ENCODE results near the gene NUP98.

The NUP98 gene

GRCh38 chr11:3662856-3663255 is 134.5 kb downstream of the NUP98 start:
- TF ChIP-seq, protein P1, sequence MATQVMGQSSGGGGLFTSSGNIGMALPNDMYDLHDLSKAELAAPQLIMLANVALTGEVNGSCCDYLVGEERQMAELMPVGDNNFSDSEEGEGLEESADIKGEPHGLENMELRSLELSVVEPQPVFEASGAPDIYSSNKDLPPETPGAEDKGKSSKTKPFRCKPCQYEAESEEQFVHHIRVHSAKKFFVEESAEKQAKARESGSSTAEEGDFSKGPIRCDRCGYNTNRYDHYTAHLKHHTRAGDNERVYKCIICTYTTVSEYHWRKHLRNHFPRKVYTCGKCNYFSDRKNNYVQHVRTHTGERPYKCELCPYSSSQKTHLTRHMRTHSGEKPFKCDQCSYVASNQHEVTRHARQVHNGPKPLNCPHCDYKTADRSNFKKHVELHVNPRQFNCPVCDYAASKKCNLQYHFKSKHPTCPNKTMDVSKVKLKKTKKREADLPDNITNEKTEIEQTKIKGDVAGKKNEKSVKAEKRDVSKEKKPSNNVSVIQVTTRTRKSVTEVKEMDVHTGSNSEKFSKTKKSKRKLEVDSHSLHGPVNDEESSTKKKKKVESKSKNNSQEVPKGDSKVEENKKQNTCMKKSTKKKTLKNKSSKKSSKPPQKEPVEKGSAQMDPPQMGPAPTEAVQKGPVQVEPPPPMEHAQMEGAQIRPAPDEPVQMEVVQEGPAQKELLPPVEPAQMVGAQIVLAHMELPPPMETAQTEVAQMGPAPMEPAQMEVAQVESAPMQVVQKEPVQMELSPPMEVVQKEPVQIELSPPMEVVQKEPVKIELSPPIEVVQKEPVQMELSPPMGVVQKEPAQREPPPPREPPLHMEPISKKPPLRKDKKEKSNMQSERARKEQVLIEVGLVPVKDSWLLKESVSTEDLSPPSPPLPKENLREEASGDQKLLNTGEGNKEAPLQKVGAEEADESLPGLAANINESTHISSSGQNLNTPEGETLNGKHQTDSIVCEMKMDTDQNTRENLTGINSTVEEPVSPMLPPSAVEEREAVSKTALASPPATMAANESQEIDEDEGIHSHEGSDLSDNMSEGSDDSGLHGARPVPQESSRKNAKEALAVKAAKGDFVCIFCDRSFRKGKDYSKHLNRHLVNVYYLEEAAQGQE (IDR thresholded peaks at IDR 0.05; ENCODE audit: low read depth) = no peak
- no peak for TF ChIP-seq ZBTB7A (IDR thresholded peaks at IDR 0.05; ENCODE audit: low read depth)
- TF ChIP-seq USF1 (IDR thresholded peaks at IDR 0.05) = no peak
- TF ChIP-seq EP300 (IDR thresholded peaks at IDR 0.05; ENCODE audit: borderline replicate concordance) = no peak
- TF ChIP-seq RAD21 (IDR thresholded peaks at IDR 0.05; ENCODE audit: low read depth) = no peak
- TF ChIP-seq CREB1 (IDR thresholded peaks at IDR 0.05; ENCODE audit: low read depth) = no peak
- TF ChIP-seq CEBPB (IDR thresholded peaks at IDR 0.05) = no peak
- TF ChIP-seq, protein P2, sequence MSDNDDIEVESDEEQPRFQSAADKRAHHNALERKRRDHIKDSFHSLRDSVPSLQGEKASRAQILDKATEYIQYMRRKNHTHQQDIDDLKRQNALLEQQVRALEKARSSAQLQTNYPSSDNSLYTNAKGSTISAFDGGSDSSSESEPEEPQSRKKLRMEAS (IDR thresholded peaks at IDR 0.05) = no peak
- TF ChIP-seq FOXM1 (IDR thresholded peaks at IDR 0.05; ENCODE audit: borderline replicate concordance, low read depth) = no peak
- TF ChIP-seq TAF1 (IDR thresholded peaks at IDR 0.05; ENCODE audit: low read depth) = no peak
- TF ChIP-seq NFIC (IDR thresholded peaks at IDR 0.05) = no peak
- no peak for TF ChIP-seq YY1 (IDR thresholded peaks at IDR 0.05; ENCODE audit: low read depth)
- no peak for TF ChIP-seq EGR1 (IDR thresholded peaks at IDR 0.05)

DNA sequence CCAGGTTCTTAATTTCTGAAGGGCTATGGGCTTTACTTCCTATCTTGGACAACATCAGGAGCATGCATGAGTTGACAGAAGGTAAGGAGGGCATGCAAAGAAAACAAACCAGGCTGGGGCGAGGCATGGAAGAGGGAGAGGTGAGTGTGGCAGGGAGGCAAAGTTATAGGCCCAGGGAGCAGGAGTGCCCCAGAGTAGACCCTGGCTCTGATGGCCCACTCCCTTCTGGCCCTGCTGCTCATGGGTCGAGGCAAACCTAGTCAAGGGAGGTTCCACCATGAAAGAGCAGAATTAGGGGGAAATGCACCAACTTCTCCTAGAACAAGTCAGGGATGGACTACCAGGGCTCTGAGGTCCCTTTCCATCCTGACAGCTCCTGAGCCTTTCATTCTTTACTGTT is 136.4 kb downstream of the NUP98 start:
- TF ChIP-seq EP300 (IDR thresholded peaks at IDR 0.05; ENCODE audit: borderline replicate concordance) (no peak), TEAD4 (IDR thresholded peaks at IDR 0.05) (no peak), CREB1 (IDR thresholded peaks at IDR 0.05; ENCODE audit: low read depth) (no peak), USF1 (IDR thresholded peaks at IDR 0.05) (no peak), EGR1 (IDR thresholded peaks at IDR 0.05) (no peak), ZBTB7A (IDR thresholded peaks at IDR 0.05; ENCODE audit: low read depth) (no peak), TCF12 (IDR thresholded peaks at IDR 0.05; ENCODE audit: low read depth) (no peak), CEBPB (IDR thresholded peaks at IDR 0.05) (no peak), FOXM1 (IDR thresholded peaks at IDR 0.05; ENCODE audit: borderline replicate concordance, low read depth) (no peak), YY1 (IDR thresholded peaks at IDR 0.05; ENCODE audit: low read depth) (no peak), NFIC (IDR thresholded peaks at IDR 0.05) (no peak), TAF1 (IDR thresholded peaks at IDR 0.05; ENCODE audit: low read depth) (no peak), RAD21 (IDR thresholded peaks at IDR 0.05; ENCODE audit: low read depth) (no peak)
- TF ChIP-seq, protein P1 (IDR thresholded peaks at IDR 0.05; ENCODE audit: low read depth) = no peak
- TF ChIP-seq, protein P2 (IDR thresholded peaks at IDR 0.05) = no peak

DNA sequence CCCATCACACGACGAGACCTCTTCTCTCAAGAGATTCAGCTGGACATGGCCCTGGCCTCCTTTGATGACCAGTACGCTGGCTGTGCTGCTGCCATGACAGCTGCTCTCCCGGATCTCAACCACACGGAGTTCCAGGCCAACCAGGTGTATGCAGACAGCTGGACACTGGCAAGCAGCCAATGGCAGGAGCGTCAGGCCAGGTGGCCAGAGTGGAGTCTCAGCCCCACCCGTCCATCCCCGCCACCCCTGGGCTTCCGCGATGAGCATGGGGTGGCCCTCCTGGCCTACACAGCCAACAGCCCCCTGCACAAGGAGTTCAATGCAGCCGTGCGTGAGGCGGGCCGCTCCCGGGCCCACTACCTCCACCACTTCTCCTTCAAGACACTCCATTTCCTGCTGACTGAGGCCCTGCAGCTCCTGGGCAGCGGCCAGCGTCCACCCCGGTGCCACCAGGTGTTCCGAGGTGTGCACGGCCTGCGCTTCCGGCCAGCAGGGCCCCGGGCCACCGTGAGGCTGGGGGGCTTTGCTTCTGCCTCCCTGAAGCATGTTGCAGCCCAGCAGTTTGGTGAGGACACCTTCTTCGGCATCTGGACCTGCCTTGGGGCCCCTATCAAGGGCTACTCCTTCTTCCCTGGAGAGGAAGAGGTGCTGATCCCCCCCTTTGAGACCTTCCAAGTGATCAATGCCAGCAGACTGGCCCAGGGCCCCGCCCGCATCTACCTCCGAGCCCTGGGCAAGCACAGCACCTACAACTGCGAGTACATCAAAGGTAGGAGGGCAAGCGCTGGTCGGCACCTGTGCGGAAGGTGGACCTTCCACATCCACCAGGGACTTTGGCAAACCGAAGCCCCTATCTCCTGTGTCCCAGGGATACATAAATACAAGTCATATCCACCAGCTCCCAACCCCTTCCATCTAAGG is 137.5 kb downstream of the NUP98 start:
- TF ChIP-seq NFIC (IDR thresholded peaks at IDR 0.05) (peak; percentile 41; the same call in 1 of the 2 replicates), ZBTB7A (IDR thresholded peaks at IDR 0.05; ENCODE audit: low read depth) (no peak)

DNA sequence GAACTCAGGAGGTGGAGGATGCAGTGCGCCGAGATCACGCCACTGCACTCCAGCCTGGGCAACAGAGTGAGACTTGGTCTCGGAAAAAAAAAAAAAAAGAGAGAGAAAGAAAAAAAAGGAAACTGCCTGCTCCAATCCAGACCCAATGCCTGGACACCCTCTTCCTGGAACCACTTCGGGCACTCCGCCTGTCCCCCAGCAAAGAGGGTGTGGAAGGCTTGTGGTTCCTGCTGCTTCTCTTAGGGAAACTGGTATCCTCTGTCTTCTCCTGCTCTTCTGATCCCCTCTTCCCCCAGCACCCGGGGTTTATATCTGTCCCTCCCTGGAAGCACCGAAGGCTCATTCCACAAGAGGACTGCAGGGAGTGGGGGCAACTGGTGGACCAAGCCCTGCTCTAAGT is 139.1 kb downstream of the NUP98 start:
- TF ChIP-seq CEBPB (IDR thresholded peaks at IDR 0.05) (no peak), USF1 (IDR thresholded peaks at IDR 0.05) (no peak), FOXM1 (IDR thresholded peaks at IDR 0.05; ENCODE audit: borderline replicate concordance, low read depth) (no peak), CREB1 (IDR thresholded peaks at IDR 0.05; ENCODE audit: low read depth) (no peak), YY1 (IDR thresholded peaks at IDR 0.05; ENCODE audit: low read depth) (no peak), EGR1 (IDR thresholded peaks at IDR 0.05) (no peak), EP300 (IDR thresholded peaks at IDR 0.05; ENCODE audit: borderline replicate concordance) (no peak), TAF1 (IDR thresholded peaks at IDR 0.05; ENCODE audit: low read depth) (no peak), RAD21 (IDR thresholded peaks at IDR 0.05; ENCODE audit: low read depth) (no peak)
- TF ChIP-seq, protein P2 (IDR thresholded peaks at IDR 0.05) = no peak
- TF ChIP-seq, protein P1 (IDR thresholded peaks at IDR 0.05; ENCODE audit: low read depth) = no peak

Data from Ishikawa (cell line).